DND-41 (cell line): ENCODE data around the gene PPIL1.

Experiments
- EZH2 ChIP-seq: IDR thresholded peaks from 3 replicates; pipeline ENCODE4 v1.6.1; 2012; ENCODE audit warnings: borderline replicate concordance, low read depth, mild to moderate bottlenecking, moderate library complexity, low read length, inconsistent platforms; ENCODE audit not compliant: severe bottlenecking
- TF ChIP-seq, protein P1 (sequence below): IDR thresholded peaks from 2 replicates; pipeline ENCODE4 v1.5.1; 2012; ENCODE audit warnings: borderline replicate concordance, low read length, moderate library complexity, mild to moderate bottlenecking; ENCODE audit not compliant: poor library complexity, severe bottlenecking; ENCODE audit errors: extremely low read depth

DNA sequence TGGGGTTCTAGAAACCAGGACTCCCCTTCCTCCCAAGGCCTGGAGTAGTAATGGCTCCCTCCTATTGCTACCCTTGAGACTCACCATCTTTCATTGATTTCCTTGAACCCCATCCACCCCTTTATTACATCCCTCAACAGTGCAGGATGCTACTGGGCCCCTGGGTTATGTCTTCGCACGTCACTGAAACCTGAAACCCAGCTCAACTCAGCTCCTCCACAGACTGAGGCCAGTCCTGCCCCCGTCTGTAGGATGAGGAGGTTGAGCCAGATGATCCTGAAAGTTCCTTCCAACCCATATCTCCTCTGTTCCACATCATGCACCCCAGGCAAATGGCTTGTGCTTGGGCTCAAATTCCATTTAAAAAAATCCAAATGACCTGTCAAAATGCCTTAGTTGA is 56.8 kb downstream of the PPIL1 start:
- TF ChIP-seq, protein P1, sequence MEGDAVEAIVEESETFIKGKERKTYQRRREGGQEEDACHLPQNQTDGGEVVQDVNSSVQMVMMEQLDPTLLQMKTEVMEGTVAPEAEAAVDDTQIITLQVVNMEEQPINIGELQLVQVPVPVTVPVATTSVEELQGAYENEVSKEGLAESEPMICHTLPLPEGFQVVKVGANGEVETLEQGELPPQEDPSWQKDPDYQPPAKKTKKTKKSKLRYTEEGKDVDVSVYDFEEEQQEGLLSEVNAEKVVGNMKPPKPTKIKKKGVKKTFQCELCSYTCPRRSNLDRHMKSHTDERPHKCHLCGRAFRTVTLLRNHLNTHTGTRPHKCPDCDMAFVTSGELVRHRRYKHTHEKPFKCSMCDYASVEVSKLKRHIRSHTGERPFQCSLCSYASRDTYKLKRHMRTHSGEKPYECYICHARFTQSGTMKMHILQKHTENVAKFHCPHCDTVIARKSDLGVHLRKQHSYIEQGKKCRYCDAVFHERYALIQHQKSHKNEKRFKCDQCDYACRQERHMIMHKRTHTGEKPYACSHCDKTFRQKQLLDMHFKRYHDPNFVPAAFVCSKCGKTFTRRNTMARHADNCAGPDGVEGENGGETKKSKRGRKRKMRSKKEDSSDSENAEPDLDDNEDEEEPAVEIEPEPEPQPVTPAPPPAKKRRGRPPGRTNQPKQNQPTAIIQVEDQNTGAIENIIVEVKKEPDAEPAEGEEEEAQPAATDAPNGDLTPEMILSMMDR, result no peak
- no peak for TF ChIP-seq EZH2
